GM18499 (cell line): Measurements from ENCODE around the gene WBP1.
"Not testable (repeated sequence)": the region's sequence is repeated elsewhere in the genome, so short reads cannot be mapped to it uniquely, and the experiment has no call there.

Experiments
- ATAC-seq: cut with Tn5 transposase; IDR thresholded peaks from one replicate; pipeline ENCODE4 v1.9.1; 2021; ENCODE audit warnings: moderate number of reproducible peaks; ENCODE audit not compliant: insufficient read depth, unreplicated experiment

WBP1 gene

GRCh38 chr2:74448771-74449170 lies 9.5 kb upstream of the WBP1 start:
- no peak for ATAC-seq

- no peak for ATAC-seq
Observed at GRCh38 chr2:74450570-74451190, 7.6 kb upstream of the WBP1 start.

GRCh38 chr2:74454654-74455511 lies 3.4 kb upstream of the WBP1 start, which contains the start of gene INO80B:
TSS of gene INO80B (plus strand) at chr2:74455087. CDS start at chr2:74455117, 30 bp downstream.
- peak; percentile 45 for ATAC-seq

- no peak for ATAC-seq
Observed at GRCh38 chr2:74457129-74457548, 1.1 kb upstream of the WBP1 start.

- peak; percentile 10 for ATAC-seq
Observed at GRCh38 chr2:74457549-74458131, 598 bp upstream of the WBP1 start.

GRCh38 chr2:74458938-74459363 lies 713 bp downstream of the WBP1 start:
- no peak for ATAC-seq

- ATAC-seq, result not testable (repeated sequence)
Observed at GRCh38 chr2:74459503-74460118, 1.4 kb downstream of the WBP1 start.

- ATAC-seq, result not testable (repeated sequence)
Observed at GRCh38 chr2:74460187-74460586, 1.9 kb downstream of the WBP1 start.

GRCh38 chr2:74461187-74462053 lies 3.2 kb downstream of the WBP1 start:
- ATAC-seq, result no peak

GRCh38 chr2:74462054-74462785 lies 4.0 kb downstream of the WBP1 start:
- no peak for ATAC-seq

- ATAC-seq, result no peak
Observed at GRCh38 chr2:74462786-74463105, 4.5 kb downstream of the WBP1 start.

GRCh38 chr2:74464406-74464805 lies 6.2 kb downstream of the WBP1 start:
- no peak for ATAC-seq

- ATAC-seq, result not testable (repeated sequence)
Observed at GRCh38 chr2:74470742-74471141, 12.5 kb downstream of the WBP1 start.

- ATAC-seq, result no peak
Observed at GRCh38 chr2:74471332-74472065, 13.3 kb downstream of the WBP1 start.

- ATAC-seq, result peak; percentile 43
Observed at GRCh38 chr2:74472086-74472944, 14.1 kb downstream of the WBP1 start, which contains the start of gene MRPL53. TSS of gene MRPL53 (minus strand) at chr2:74472680. CDS start at chr2:74472660, 20 bp downstream.

- peak; percentile 6 for ATAC-seq
Observed at GRCh38 chr2:74472945-74473258, 14.7 kb downstream of the WBP1 start.

GRCh38 chr2:74474481-74474880 lies 16.2 kb downstream of the WBP1 start:
- ATAC-seq, result no peak

GRCh38 chr2:74474899-74475298 lies 16.7 kb downstream of the WBP1 start:
- ATAC-seq, result no peak
